Stimulated activated CD8-positive, alpha-beta memory T cell treated with anti-CD3 and anti-CD28 coated beads, Interleukin-12 subunit alpha, Interleukin-12 subunit beta, amount 100 ng/mL, for 4 hours (primary cell): ENCODE data around the gene C10orf67.

Experiments used
- DNase-seq: peaks from one replicate; pipeline ENCODE4 v3.0.0-alpha.2; 2020; ENCODE audit warnings: low read depth

Gene C10orf67

GRCh38 chr10:23195846-23196600 lies 148.6 kb downstream of the C10orf67 start:
- DNase-seq: no peak

GRCh38 chr10:23194966-23195845 lies 149.4 kb downstream of the C10orf67 start:
- no peak for DNase-seq

GRCh38 chr10:23194471-23194965 lies 150.1 kb downstream of the C10orf67 start:
- no peak for DNase-seq

GRCh38 chr10:23193435-23194074 lies 151.0 kb downstream of the C10orf67 start:
- DNase-seq: no peak

- DNase-seq: no peak
These were observed 151.7 kb downstream of the C10orf67 start for GRCh38 chr10:23192712-23193434.

- DNase-seq: no peak
These were observed 152.6 kb downstream of the C10orf67 start, which contains the start of gene PTF1A for GRCh38 chr10:23191764-23192711. PTF1A (plus strand) TSS chr10:23192312; CDS start chr10:23192531, 219 bp downstream.

GRCh38 chr10:23190872-23191763 lies 153.5 kb downstream of the C10orf67 start:
- DNase-seq: no peak

- DNase-seq: no peak
These were observed 155.6 kb downstream of the C10orf67 start for GRCh38 chr10:23189024-23189423.

- DNase-seq: no peak
These were observed 157.4 kb downstream of the C10orf67 start for GRCh38 chr10:23187155-23187554.

- no peak for DNase-seq
These were observed 157.9 kb downstream of the C10orf67 start for GRCh38 chr10:23186697-23187096.

- DNase-seq: no peak
These were observed 158.4 kb downstream of the C10orf67 start for GRCh38 chr10:23186178-23186577.

GRCh38 chr10:23174977-23175512 lies 169.6 kb downstream of the C10orf67 start:
- no peak for DNase-seq

- no peak for DNase-seq
These were observed 170.3 kb downstream of the C10orf67 start for GRCh38 chr10:23174074-23174976.

GRCh38 chr10:23173214-23174073 lies 171.2 kb downstream of the C10orf67 start:
- no peak for DNase-seq

GRCh38 chr10:23172429-23173213 lies 172.0 kb downstream of the C10orf67 start:
- DNase-seq: no peak

- DNase-seq: no peak
These were observed 173.2 kb downstream of the C10orf67 start for GRCh38 chr10:23171232-23171876.
